NCI-H226 (cell line): ENCODE data around the gene AREG.
A peak's percentile ranks its signal among the peaks of the same experiment; 100 is the strongest.

ENCODE experiments used
- DNase-seq: peaks from one replicate; pipeline ENCODE4 v3.0.0-alpha.2; 2015

The AREG gene

DNA sequence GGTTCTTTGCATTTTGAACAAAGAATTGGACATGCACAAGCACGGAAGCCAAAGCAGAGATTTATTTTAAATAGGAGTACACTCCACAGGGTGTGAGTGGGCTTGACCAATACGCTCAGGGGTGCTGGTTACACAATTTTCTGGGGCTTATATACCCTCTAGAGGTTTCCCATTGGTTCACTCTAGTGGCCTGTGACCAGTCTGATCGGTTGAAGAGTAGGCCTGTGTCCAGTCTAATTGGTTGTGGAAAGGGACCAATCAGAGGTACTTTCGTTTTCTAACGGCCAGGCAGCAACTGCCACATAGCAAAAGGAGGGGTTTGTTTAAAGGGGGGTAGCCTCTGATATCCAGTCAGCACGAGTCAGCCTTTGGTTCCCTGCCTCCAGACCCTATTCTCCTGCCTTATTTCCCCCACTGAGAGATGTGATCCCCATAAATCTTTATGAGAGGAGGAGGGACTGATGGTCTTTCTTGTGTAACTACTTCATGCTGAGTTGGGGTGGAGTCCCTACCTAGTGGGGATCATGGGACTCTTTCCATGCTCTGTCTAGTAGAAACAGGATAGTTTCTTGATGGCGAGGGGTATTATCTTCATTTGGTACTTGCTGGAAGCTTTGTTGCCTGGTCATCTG, 11.3 kb upstream of the AREG start:
- DNase-seq, result peak; percentile 13

DNA sequence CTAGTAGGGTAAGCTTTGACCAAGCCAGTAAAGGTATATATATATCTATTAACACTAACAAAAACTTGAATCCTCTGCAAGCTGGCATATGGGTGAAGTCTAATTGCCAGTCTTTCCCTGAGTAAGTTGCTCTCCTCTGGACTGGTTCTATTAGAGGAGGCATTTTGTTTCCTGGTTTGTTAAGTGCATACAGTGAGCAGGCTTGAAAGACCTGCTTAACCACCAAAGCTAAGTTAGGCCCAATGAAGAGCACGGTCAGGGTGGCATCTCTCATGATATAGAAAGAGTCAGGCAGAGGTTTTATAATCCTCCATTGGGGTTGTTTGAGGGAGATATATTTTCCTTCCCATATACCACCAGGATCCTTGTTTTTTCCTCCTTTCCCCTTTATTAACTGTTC, 9.6 kb upstream of the AREG start:
- DNase-seq, result no peak

DNA sequence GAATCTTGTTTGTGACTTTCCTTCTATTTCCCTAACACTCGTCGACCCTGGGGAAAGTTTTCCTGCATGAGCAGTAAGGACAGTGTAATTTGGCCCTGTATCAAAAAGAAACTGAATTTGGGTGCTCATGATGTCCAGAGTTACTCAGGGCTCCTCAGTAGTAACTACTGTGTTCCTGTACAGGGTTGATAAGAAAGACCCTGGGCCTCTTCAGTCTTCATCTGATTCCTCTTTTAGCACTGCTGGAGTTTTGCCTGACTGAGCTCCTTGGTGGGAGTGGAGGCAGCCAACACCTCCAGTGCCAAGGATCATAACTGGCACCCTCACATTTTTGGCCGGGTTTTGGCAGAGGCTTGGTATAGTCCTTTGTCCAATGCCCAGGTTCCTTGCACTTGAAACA, 7.1 kb upstream of the AREG start:
- no peak for DNase-seq

DNA sequence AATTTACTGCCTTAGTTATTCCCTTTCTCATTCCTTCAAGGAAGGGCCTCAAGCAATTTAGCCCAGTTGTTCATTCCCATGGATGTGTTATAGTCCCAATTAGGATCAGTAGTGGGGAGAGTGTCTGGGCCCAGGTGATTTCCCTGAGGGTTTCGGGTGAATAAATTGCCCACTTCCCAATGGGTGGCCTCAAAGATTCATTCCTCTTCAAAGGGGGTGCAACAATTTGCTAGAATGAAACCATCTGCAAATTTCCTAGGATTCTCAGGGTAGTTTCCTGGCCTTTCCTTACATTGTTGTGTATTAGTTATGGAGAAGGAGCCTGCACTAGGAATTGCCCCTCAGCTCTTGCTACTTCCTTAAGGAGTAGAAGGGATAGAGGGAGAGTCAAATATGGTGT, 6.3 kb upstream of the AREG start:
- no peak for DNase-seq

DNA sequence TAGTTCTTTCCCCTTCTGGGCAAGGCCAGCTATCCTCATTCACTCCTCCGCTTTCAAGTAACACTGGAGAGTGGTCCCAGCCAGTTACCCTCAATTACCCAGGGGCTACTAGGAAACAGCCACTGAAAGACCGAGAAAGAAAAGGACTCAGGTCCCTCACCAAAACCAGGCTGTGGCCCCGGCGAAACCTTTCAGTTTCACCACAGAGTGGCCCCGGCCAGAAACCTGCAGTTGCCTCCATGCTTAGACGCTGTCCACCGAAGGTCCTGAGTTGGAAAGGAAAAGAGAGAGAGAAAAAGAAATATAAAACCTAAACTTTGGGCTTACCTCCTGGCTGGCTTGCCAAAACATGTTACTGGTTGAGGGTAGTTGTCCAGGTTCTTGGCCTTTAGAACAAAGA, 5.0 kb upstream of the AREG start:
- no peak for DNase-seq

DNA sequence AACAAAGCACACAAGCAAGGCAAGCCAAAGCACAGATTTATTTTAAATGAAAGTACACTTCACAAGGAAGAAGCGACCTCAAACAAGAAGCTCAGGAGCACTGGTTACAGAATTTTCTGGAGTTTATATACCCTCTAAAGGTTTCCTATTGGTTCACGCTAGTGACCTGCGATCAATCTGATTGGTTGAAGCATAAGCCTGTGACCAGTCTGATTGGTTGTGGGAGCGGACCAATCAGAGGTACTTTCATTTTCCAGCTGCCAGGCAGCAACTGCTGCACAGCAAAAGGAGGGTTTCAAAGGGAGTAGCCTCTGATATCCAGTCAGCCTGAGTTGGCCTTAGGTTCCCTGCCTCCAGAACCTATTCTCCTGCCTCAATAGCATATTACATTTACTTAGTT, 4.6 kb upstream of the AREG start:
- DNase-seq, result no peak

DNA sequence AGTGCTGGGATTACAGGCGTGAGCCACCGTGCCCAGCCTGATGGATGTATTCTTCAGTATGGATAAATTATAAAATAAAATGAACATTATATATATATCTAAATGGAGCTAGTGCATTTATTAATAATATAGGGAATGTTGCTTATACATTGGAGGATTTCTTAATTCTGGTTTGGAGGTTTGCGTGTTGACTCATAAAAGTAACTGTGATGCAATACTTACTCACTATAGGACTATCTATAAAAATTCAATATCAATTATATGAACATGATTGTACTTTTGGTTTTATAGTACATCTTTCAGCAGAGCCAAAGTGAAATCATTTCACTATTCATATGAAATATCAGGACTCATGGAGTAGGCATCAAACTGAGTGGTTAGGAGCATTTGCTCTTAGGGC, 3.2 kb upstream of the AREG start:
- no peak for DNase-seq

DNA sequence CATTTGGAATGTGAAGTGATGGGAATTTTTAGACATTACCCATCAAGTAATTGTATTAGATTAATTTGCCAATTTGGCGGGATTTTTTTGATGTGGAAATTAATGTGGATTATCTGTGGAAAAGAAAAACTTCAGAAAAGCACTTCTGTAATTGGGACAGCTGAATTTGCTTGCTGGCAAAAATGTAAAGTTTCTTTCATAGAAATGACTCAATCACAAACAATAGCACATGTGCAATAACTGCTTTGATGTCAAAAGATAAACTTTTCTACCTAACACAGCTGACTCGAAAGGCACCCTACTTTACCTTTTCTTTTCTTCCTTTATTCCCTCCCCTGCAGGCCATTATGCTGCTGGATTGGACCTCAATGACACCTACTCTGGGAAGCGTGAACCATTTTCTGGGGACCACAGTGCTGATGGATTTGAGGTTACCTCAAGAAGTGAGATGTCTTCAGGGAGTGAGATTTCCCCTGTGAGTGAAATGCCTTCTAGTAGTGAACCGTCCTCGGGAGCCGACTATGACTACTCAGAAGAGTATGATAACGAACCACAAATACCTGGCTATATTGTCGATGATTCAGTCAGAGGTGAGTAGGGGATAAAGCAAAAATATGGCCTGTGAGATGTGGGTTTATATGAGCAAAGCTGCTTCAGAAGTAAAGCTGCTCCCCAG, 1.4 kb downstream of the AREG start:
- DNase-seq, result no peak

DNA sequence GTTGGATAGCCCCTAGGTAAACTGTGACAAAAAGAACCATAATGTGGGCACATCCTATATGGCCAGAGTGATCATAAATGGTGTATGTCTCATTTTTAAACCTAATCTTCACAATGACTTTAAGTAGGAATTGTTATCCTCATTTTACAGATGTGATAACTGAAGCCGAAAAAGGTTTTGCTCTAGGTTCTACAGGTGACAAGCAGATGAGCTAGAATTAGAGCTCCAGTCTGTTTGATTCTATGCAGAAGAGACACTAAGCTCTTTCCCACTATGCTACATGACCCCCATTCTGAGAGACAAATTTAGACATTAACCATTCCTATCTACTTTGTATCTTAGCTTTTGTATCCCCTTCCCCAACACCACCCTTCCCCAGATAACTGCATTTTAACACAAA, 2.0 kb downstream of the AREG start:
- no peak for DNase-seq

DNA sequence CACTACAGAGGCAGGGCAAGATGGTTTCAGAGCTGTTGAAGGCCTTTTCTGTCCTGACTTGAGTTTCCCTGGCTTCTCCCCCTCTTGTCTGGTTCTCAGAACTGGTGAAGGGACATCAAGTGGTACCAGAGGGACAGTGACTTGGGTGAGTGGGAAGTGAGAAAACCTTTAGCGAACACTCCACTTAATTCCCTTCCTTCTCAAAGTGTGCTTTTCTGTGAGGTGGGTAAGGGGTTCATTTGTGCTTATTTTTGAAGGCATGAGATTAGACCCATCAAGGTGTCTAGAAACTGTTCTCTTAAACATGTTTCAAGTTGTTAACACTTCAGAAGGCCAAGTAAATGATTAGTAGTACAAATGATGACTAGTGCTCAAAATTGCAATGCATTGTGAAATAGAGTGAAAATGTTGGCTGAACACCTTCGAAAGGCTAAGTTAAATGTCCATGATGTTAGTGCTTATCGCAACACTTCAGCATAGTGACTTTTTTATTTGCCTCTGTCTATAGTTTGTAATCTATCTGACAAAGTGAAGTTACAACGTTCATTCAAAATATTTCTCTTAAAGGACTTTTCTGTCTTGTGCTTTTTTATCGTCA, 2.8 kb downstream of the AREG start:
- DNase-seq, result no peak

DNA sequence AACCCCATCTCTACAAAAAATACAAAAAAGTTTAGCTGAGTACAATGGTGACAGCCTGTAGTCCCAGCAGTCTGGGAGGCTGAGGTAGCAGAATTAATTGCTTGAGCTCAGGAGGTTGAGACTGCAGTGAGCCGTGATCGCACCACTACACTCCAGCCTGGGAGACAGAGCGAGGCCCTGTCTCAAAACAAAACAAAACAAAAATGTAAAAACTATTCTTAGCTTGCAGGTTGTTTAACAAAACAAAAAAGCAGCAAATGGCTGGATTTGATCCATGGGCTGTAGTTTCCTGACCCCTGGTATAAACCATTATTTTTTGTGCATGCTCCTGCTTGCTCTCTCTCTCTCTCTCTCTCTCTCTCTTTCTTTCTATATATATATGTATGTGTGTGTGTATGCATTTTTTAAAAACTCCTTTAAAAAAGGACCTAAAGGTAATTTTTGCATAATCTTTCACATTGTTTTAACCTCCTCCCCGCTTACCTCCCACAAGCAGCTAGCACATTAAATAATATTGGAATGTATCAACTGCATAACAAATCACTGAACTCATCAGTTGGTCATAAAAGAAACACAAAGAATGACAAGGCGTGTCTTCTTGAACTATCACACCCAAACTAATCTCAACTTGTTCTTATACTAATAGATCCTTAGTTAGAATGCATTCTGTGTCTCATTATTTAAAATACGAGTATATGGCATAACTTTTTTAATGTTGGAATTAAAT, 4.8 kb downstream of the AREG start:
- DNase-seq, result peak; percentile 25

DNA sequence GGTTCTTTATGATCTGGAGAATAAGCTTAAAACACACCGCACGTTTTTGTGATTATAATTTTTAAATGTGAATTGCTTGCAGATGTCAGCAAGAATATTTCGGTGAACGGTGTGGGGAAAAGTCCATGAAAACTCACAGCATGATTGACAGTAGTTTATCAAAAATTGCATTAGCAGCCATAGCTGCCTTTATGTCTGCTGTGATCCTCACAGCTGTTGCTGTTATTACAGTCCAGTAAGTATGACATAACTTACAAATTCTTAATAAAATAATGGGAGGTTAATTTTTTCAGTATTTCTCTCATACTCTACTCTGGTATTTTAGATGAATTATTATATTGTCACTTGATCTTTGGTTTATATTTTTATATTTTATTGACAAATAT, 5.4 kb downstream of the AREG start:
- no peak for DNase-seq

DNA sequence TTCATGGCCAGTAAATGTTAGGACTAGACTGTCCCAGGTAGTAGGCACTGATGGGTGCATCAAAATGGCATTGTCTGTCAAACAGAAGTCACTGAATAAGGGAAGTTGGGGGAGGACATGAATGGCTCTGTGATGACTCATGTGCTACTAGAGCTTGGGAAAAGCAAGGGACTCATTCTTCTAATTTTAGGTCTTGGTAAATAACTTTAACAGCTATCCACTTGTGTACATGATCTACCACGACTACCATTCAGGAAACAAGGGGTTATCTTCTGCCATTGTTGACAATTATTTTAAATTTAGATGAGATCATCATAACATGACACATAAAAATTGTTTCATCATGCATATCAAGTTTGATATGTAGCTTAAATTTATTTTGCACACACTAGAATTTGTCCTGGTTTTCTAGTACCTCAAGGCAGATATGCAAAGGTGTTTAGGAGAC, 6.3 kb downstream of the AREG start:
- peak; percentile 14 for DNase-seq

DNA sequence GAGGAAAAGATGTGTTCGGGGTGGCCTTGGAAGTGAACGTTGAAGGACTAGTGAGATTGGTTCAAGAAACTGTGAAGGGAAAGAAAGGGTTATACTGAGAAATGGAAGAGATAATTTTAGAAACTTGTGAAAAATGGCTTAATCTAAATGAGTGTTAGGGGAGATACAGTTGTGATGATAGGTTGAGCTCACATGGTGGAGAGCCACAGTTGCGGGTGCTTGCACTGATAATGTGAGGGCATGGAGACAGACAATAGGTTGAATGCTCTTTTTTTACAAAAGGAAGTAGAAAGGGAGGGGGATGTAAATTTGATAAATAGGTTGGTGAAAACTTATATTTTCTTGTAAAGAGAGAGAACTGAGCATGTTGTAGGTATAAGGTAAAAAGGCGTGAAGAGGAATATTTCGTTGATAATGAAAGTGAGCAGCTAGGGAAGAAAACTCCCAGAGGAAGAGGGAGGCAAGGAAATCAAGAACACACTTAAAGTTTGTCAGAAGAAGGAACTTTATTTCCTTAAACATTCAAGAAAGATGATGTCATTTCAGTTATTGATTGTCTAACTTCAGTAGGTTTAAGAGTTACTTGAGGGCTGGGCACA, 8.2 kb downstream of the AREG start:
- no peak for DNase-seq

DNA sequence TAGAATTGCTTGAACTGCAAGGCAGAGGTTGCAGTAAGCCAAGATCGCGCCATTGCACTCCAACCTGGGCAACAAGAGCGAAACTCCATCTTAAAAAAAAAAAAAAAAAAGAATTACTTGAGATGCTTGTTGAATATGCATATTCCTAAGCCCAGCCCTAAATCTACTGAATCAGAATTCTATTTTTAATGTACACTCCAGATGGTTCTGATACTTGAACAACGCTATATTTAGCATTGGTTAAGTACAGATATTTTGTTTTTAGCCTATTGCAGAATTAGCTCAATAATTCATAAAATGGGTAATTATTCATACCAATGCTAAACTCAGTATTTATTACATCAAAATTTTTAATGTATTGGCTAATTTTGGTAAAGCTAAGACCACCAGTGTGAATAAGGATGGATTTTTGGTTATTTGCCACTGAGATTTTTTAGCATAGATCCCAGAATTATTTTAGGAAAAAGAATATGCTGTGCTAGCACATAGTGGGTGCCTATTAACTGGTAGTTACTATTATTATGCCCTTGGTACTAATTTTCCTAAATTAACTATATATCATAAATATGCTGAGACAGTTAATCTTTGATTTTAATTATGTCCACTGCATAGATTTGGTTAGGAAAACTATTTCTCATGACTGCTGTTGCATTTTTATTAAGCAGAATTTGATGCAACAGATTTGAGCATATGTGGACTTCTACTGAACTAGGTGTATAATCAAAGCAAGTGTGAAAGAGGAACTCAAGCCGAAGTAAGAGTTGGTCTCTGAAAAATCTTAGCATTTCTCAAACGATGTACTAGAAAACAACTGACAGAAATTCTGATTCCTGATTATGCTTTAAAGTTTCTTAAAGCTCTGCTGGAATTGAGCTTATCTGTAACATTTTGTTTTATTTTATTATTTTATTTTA, 9.2 kb downstream of the AREG start:
- no peak for DNase-seq

DNA sequence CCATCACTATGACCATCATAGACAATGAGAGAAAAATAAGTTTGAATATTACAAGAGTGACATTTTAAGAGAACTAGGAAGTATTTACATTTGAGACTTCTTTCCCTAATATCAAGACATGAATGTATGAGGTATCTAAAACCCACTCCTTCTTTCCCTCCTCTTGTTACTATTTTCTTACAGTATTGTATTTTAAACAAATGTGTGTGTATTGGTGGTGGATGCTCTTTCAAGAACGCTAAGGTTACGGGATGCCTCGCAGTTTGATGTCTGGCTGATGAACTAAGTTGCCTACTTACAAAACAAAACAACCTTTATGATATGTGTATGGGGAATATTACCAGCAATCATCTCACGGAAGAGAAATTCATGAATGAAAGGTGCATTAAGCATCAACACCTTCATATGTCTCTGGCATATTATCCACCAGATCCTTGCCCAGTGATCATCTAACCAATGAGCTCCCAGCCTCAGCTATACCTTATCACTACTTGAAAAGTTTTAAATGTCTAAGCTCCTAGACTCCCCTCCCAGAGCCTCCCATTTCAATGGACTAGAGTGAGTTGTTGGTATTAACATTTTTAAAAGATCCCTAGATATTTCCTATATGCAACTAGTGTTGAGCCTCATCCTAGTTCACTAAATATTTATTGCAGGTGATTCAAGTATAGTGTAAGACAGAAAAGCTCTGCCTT, 10.6 kb downstream of the AREG start:
- DNase-seq, result no peak

DNA sequence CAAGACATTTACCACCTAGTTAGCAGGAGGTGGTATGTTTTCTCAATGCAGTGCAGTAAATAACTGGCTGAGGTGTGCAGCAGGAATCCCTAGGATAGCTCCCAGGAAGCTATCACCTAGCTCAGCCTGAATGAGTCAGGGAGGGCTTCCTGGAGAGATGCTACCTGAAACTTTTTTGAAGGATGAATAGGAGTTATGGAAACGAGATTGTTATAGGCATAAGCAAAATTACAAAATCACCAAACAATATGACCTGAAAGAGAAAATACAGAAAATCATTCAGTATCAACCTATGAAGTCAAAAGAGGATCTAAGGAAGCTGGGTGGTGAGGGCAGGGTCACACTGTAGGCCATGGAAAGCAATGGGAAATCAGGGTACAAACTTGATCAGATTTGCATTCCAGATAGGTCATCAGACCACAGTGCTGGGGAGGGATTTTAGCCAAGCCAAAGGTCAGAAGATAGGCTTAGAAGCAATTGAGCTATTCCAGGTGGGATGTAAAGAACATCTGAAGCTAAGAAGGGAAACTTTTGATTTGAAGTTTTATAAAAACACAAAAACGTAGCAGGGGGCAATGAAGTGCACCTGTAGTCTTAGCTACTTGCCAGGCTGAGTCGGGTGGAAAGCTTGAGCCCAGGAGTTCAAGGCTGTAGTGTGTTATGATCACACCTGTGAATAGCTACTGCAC, 11.3 kb downstream of the AREG start:
- no peak for DNase-seq

DNA sequence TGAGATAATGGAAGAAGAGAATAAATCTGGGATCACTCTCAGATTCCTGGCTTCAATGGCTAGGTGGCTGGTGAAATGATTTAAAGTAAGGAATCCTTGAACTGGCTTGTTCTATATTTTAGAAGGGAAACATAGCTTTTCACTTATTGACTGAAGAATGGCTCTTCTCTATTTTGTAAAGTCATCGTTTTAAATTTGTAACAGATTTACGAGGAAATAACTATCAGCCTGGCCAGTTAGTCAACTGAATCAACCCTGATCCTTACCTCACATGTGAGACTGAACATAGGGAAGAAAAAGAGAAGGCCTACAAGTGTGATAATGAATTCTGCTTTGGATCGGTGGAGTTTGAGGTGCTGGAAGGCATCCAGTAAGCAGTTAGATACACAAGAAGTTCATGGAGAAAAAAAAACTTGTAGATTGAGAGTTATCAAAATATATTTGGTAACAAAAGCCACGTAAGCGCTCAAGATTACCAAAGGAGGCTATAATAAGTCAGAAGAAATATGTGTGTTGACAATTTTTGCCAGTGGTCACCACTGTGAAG, 12.0 kb downstream of the AREG start:
- no peak for DNase-seq

DNA sequence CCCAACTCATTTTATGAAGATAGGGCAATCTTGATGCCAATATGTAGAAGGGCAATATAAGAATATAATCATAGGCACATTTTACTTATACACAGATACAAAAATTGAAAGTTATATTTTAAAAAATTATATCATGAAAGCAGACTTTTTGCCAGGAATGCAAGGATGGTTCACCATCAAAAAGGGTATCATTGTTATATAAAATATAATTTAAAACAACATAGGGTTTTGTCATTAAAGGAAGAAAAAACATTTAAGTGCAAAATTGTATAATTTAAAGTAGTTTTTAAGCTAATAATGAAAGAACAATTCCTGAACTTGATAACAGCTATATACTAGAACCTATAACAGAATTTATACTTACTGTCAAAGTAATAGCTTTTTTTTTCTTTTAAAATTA, 15.9 kb downstream of the AREG start:
- DNase-seq, result no peak

DNA sequence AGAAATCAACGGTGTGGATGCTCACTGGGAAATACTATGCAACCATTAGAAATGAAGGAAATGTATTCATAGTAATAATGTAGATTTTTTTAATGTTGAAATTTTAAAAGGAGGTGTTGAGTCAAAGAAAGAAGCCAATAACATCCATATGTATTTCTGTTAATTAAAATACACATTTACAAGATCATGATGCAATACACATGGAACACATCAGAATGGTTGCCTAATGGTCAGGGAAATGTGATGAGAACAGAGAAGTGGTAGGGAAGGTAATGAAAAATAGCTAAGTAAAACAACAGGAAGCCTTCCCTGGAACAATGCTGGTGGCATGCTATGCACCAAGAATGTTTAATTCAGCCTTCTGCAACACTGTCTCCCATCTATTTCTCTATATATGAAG, 18.2 kb downstream of the AREG start:
- DNase-seq, result no peak

DNA sequence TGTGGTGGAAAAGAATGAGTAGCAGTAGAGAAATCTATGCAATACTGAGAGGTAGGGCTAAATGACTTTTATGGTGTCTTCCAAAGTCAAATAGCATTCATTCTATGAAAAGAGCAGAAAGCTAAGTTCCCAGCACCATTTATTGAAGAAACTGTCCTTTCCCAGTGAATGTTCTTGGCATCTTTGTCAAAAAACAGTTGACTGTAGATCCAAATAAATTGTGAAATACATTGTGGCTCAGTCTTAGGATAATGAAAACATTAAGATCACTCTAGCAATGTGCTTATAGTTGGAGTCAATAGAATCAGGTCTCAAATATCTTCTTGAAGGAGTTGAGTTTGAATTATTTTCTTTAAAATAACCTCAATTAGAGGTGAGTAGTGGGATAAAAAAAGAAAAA, 19.4 kb downstream of the AREG start:
- no peak for DNase-seq
